ENCODE measurements around the gene ABCF2.
A peak's percentile ranks its signal among the peaks of the same experiment; 100 is the strongest.

ABCF2 gene

GRCh38 chr7:151168787-151169162 lies 58.2 kb downstream of the ABCF2 start:
- no peak for DNase-seq

GRCh38 chr7:151168003-151168786 lies 58.8 kb downstream of the ABCF2 start:
- peak; percentile 60 for DNase-seq

GRCh38 chr7:151167197-151167961 lies 59.6 kb downstream of the ABCF2 start, which contains the start of gene GBX1:
GBX1 (minus strand) TSS chr7:151167694; CDS start chr7:151167548, 146 bp downstream.
- no peak for DNase-seq

GRCh38 chr7:151166629-151167196 lies 60.3 kb downstream of the ABCF2 start:
- no peak for DNase-seq
